ENCODE data around the gene BTBD16. TPM values are rescaled to one million over a fixed set of nuclear protein-coding genes. Genes with fewer than 3 reads are reported as not detected.

BTBD16 gene
- total and polyA plus RNA-seq, 5 experiments from 2014 or later, result not detected

GRCh38 chr10:122239578-122240257, 31.4 kb upstream of the BTBD16 start:
- Mint-ChIP-seq H3K9me3 (no peaks in the 10 kb centered on the region), H3K4me1 (no peaks in the 10 kb centered on the region), H3K27ac (no peak overlapping the region), H3K4me3 (no peak overlapping the region), H3K27me3 (peaks cover 0 to 9% (median 0%) of the 10 kb centered on the region in 5 donors), H3K36me3 (no peaks in the 10 kb centered on the region)
- POLR2A ChIA-PET, result no interaction called here
- ATAC-seq (no peak), DNase-seq (no peak)

GRCh38 chr10:122240401-122240800, 30.7 kb upstream of the BTBD16 start:
- H3K9me3 Mint-ChIP-seq, result no peaks in the 10 kb centered on the region
- peaks cover 0 to 2% (median 0%) of the 10 kb centered on the region in 4 donors for H3K4me1 Mint-ChIP-seq
- H3K4me3 Mint-ChIP-seq, result no peak overlapping the region
- H3K36me3 Mint-ChIP-seq, result no peaks in the 10 kb centered on the region
- H3K27me3 Mint-ChIP-seq, result peaks cover 0 to 9% (median 2%) of the 10 kb centered on the region in 5 donors
- POLR2A ChIA-PET, result no interaction called here
- ATAC-seq (no peak), DNase-seq (no peak)
- H3K27ac Mint-ChIP-seq, result no peak overlapping the region

- ATAC-seq (no peak), DNase-seq (no peak)
- Mint-ChIP-seq H3K9me3 (no peaks in the 10 kb centered on the region), H3K4me1 (peaks cover 0 to 2% (median 0%) of the 10 kb centered on the region in 4 donors), H3K4me3 (no peak overlapping the region), H3K27me3 (peaks cover 0 to 4% (median 2%) of the 10 kb centered on the region in 5 donors), H3K36me3 (no peaks in the 10 kb centered on the region), H3K27ac (no peak overlapping the region)
- POLR2A ChIA-PET, result no interaction called here
These were observed 29.3 kb upstream of the BTBD16 start for GRCh38 chr10:122241836-122242235.

- Mint-ChIP-seq H3K4me3 (no peak overlapping the region), H3K4me1 (peaks cover 0 to 2% (median 0%) of the 10 kb centered on the region in 4 donors), H3K27me3 (peaks cover 0 to 7% (median 2%) of the 10 kb centered on the region in 5 donors), H3K36me3 (no peaks in the 10 kb centered on the region), H3K27ac (no peak overlapping the region), H3K9me3 (no peaks in the 10 kb centered on the region)
- no peak for DNase-seq
- no peak for ATAC-seq
- POLR2A ChIA-PET, result no interaction called here
These were observed 27.5 kb upstream of the BTBD16 start for GRCh38 chr10:122243550-122243949.

GRCh38 chr10:122244001-122244975, 26.8 kb upstream of the BTBD16 start:
- H3K9me3 Mint-ChIP-seq, result no peaks in the 10 kb centered on the region
- H3K4me1 Mint-ChIP-seq, result peaks cover 0 to 2% (median 0%) of the 10 kb centered on the region in 4 donors
- no peak overlapping the region for H3K4me3 Mint-ChIP-seq
- ATAC-seq (no peak), DNase-seq (no peak)
- POLR2A ChIA-PET, result no interaction called here
- peak overlapping the region in 1 of 10 donors; percentile 16 for H3K27ac Mint-ChIP-seq
- peaks cover 0 to 12% (median 3%) of the 10 kb centered on the region in 5 donors for H3K27me3 Mint-ChIP-seq
- no peaks in the 10 kb centered on the region for H3K36me3 Mint-ChIP-seq

GRCh38 chr10:122245136-122245535, 26.0 kb upstream of the BTBD16 start:
- DNase-seq, result no peak
- peak overlapping the region in 1 of 10 donors; percentile 16 for H3K27ac Mint-ChIP-seq
- H3K27me3 Mint-ChIP-seq, result peaks cover 0 to 12% (median 3%) of the 10 kb centered on the region in 5 donors
- peaks cover 0 to 2% (median 0%) of the 10 kb centered on the region in 4 donors for H3K4me1 Mint-ChIP-seq
- H3K4me3 Mint-ChIP-seq, result no peak overlapping the region
- H3K9me3 Mint-ChIP-seq, result no peaks in the 10 kb centered on the region
- H3K36me3 Mint-ChIP-seq, result no peaks in the 10 kb centered on the region
- ATAC-seq, result no peak
- POLR2A ChIA-PET, result no interaction called here

GRCh38 chr10:122245897-122246296, 25.2 kb upstream of the BTBD16 start:
- Mint-ChIP-seq H3K4me1 (peaks cover 0 to 2% (median 0%) of the 10 kb centered on the region in 4 donors), H3K9me3 (no peaks in the 10 kb centered on the region), H3K27me3 (peaks cover 0 to 11% (median 3%) of the 10 kb centered on the region in 5 donors), H3K27ac (no peak overlapping the region), H3K36me3 (no peaks in the 10 kb centered on the region), H3K4me3 (no peak overlapping the region)
- ATAC-seq (no peak), DNase-seq (no peak)
- POLR2A ChIA-PET, result no interaction called here

GRCh38 chr10:122246830-122247520, 24.1 kb upstream of the BTBD16 start:
- Mint-ChIP-seq H3K27me3 (peaks cover 0 to 11% (median 3%) of the 10 kb centered on the region in 5 donors), H3K4me1 (peaks cover 0 to 2% (median 0%) of the 10 kb centered on the region in 4 donors), H3K9me3 (no peaks in the 10 kb centered on the region), H3K4me3 (no peak overlapping the region), H3K36me3 (no peaks in the 10 kb centered on the region), H3K27ac (no peak overlapping the region)
- POLR2A ChIA-PET, result no interaction called here
- ATAC-seq (no peak), DNase-seq (no peak)

- Mint-ChIP-seq H3K4me1 (peaks cover 0 to 2% (median 0%) of the 10 kb centered on the region in 4 donors), H3K27ac (peak overlapping the region in 1 of 10 donors; percentile 32), H3K27me3 (peaks cover 0 to 11% (median 4%) of the 10 kb centered on the region in 5 donors), H3K9me3 (no peaks in the 10 kb centered on the region), H3K4me3 (no peak overlapping the region), H3K36me3 (no peaks in the 10 kb centered on the region)
- DNase-seq (no peak), ATAC-seq (no peak)
- POLR2A ChIA-PET, result no interaction called here
These were observed 22.5 kb upstream of the BTBD16 start for GRCh38 chr10:122248356-122249302.

- H3K27ac Mint-ChIP-seq, result no peak overlapping the region
- H3K9me3 Mint-ChIP-seq, result no peaks in the 10 kb centered on the region
- POLR2A ChIA-PET, result no interaction called here
- H3K4me3 Mint-ChIP-seq, result no peak overlapping the region
- DNase-seq (no peak), ATAC-seq (no peak)
- H3K4me1 Mint-ChIP-seq, result peaks cover 0 to 2% (median 0%) of the 10 kb centered on the region in 4 donors
- H3K27me3 Mint-ChIP-seq, result peaks cover 0 to 12% (median 4%) of the 10 kb centered on the region in 5 donors
- no peaks in the 10 kb centered on the region for H3K36me3 Mint-ChIP-seq
These were observed 21.7 kb upstream of the BTBD16 start for GRCh38 chr10:122249303-122249850.

- peaks cover 2 to 13% (median 2%) of the 10 kb centered on the region in 5 donors for H3K27me3 Mint-ChIP-seq
- no peaks in the 10 kb centered on the region for H3K36me3 Mint-ChIP-seq
- H3K4me3 Mint-ChIP-seq, result no peak overlapping the region
- ATAC-seq (no peak), DNase-seq (no peak)
- no peaks in the 10 kb centered on the region for H3K4me1 Mint-ChIP-seq
- POLR2A ChIA-PET, result no interaction called here
- no peak overlapping the region for H3K27ac Mint-ChIP-seq
- H3K9me3 Mint-ChIP-seq, result no peaks in the 10 kb centered on the region
These were observed 20.9 kb upstream of the BTBD16 start for GRCh38 chr10:122249991-122250750.
